VCaP (cell line): ENCODE data around the gene CCNDBP1.

Experiments used
- H3K27ac ChIP-seq: fragments of 450-650 bp; 2 replicates; pipeline ENCODE4 v1.5.1; 2017
- TF ChIP-seq, protein P1 (sequence below): fragments of 450-650 bp; conservative IDR thresholded peaks from 2 replicates; pipeline ENCODE4 v1.5.1; 2017; ENCODE audit warnings: mild to moderate bottlenecking, moderate library complexity

CCNDBP1 gene

DNA sequence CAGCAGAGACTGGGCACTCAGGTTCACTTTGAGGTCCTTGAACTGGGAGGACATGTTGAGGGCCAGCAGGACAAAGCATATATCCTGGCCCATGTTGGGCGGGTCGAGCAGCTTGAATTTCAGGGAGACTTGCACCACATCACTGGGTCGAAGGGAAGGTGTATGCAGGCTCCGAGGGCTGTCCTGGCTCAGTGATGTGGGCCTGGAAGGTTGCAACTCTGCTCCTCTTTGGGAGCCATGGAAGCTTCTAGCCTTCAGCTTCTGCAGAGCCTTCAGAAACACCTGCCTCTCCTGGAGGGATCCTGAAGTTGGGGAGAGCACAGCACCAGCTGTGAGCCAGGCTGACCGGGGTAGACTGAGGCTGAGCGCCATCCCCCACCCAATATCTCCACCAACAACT is 50.3 kb downstream of the CCNDBP1 start:
- TF ChIP-seq, protein P1, sequence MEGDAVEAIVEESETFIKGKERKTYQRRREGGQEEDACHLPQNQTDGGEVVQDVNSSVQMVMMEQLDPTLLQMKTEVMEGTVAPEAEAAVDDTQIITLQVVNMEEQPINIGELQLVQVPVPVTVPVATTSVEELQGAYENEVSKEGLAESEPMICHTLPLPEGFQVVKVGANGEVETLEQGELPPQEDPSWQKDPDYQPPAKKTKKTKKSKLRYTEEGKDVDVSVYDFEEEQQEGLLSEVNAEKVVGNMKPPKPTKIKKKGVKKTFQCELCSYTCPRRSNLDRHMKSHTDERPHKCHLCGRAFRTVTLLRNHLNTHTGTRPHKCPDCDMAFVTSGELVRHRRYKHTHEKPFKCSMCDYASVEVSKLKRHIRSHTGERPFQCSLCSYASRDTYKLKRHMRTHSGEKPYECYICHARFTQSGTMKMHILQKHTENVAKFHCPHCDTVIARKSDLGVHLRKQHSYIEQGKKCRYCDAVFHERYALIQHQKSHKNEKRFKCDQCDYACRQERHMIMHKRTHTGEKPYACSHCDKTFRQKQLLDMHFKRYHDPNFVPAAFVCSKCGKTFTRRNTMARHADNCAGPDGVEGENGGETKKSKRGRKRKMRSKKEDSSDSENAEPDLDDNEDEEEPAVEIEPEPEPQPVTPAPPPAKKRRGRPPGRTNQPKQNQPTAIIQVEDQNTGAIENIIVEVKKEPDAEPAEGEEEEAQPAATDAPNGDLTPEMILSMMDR = no peak
- H3K27ac ChIP-seq = no peak overlapping the region

DNA sequence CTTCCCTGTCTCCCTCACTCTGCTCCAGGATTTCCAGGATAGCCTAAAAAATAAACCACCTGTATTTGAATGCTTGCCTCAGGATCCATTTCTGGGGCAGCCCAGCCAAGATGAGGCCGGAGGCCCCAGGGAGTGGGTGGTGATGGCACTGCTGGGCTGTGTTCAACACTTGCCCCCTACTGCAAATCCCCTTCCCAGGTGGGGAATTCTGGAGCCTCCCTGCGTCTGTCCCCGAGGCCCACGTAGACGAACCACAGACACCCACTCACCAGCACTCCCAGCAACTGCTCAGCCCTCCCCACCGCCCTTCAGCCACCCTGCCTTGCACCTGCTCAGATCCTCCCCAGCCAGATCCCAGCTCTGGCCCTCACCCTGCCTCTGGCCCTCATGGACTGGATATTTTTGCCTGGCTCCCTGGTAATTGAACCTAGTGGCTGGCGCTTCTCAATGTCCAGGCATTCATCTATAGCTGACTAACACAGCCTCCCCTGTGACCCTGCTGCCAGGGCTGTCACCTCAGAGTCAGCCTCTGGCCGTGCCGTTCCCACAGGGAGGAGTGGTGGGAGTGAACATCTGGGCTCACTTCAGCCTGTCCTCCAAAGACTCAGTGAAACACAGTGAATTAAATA is 52.8 kb downstream of the CCNDBP1 start:
- TF ChIP-seq, protein P1 = no peak
- H3K27ac ChIP-seq = no peak overlapping the region

DNA sequence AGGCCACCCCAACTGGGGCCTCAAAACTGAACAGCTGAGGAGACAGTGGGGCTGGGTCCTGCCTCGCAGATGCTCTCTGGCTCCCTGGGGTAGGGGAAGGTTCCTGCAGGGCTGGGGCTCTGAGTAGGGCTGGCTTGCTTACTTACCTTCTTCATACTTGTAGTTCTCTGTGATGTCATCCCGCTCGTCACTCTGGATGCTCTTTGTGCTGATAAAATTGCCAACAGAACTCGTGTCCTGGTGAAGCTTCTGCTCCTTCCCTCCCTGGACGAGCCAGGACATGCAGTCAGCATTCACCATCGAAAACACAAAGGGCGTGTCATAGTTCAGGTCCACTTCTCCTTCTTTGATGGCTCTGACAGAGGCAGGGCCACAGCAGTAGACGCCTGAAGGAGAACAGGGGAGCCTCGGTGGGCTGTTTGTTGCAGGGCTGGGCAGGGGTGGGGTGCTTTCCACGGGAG is 53.5 kb downstream of the CCNDBP1 start:
- H3K27ac ChIP-seq = no peak overlapping the region
- TF ChIP-seq, protein P1 = no peak

DNA sequence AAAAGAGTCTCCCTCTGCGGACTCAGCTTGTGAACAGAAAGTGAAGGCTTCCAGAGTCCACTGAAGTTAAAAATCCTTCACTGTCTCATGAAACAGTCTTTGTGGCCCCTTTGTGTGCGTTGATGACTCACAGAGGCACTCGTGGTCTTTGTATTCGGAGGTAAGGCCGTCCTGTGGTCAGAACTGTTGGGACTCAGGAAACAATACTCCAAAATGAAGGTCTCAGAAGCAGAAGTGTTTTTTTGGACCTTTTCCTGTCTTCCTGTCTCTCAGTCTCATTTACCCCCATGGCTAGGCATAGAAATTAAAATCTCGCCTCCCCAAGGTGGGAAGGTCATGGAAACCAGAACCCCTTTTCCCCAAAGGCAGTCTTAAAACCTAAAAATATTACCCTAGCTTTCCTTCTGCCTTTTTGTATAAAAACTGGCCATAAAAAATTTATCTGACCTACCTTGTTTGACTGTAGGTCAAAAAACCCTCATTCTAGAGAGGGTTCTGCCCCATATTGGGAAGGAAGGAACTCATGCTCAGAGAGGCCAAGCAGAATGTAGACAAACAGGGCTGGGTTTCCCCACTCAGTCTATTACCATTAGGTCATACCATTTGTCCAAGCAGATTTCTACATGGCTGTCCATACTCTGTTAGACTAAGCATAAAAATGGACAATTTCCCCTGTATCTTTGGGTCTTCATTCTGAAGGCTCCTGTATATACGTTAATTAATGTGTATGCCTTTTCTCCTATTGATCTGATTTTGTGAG is 54.7 kb downstream of the CCNDBP1 start:
- TF ChIP-seq, protein P1 = no peak
- no peak overlapping the region for H3K27ac ChIP-seq

DNA sequence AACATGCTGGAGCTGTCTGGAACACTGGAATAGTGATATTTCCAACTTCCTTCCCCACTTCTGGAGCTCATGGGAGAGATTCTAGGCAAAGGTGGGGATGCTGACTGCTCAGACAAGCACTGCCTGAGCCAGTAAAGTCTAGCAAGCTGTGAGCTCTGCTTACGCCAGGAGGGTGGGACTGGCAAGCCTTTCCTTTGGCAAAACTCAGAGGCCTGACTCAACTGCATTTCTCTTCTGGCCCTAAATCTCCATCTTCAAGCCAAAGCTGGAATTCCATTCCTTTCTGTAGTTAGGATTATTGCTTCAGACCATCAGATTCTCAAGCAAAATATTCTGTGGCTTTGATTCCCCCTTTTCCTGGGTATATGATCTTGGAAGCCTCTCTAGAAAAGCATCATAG is 55.9 kb downstream of the CCNDBP1 start:
- TF ChIP-seq, protein P1 = no peak
- no peak overlapping the region for H3K27ac ChIP-seq

DNA sequence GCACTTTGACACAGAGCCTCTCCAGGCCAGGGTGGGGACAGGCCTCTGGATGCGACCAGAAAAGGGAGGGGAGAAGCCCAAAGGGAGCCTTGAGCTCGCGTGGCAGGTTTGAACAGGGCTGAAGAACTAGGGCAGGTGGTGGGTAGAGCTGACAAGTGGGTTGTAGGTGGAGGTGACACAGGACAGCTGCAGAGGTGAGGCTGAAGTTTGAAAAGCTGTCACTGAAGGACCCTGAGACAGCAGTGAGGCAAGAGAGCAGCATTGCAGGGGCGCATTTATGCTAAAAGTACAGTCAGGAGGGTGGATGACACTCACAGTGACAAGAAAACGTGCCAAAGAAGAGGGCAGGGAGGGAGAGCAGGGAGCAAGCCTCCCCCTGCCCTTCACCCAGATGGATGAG is 57.4 kb downstream of the CCNDBP1 start:
- no peak overlapping the region for H3K27ac ChIP-seq
- TF ChIP-seq, protein P1 = no peak

DNA sequence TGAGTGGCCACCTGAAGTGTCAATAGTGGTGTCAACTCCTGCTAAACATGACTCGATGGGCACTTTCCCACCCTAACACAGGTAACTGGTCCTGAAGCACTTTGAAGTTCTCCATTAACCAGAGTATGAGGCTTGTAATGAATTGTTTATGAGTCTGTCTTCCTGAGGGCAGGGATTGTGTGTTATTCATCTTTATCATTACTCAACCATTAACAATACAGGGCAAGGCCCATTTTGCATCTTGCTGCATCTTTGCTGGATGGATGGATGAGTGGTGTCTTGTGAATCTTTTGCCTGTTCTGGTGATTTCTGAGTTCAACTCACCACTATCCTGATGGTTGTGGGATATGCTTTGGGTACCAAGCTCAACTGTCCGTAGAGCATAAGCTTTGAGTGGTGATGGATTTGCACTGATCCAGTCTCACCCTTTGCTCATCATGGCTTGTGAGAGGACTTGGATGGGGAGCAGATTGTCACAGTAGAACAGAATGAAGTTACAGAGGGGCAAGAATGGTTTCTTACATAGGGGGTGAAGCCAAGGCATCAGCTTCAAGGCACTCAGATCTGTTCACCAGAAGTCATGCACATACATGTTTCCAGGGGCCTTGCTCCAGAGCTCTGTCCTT is 57.9 kb downstream of the CCNDBP1 start:
- H3K27ac ChIP-seq = no peak overlapping the region
- TF ChIP-seq, protein P1 = no peak
